ENCODE results near the gene PANK2.
"Not testable (repeated sequence)": the region's sequence is repeated elsewhere in the genome, so short reads cannot be mapped to it uniquely, and the experiment has no call there.

Gene PANK2

GRCh38 chr20:3901028-3901705, 12.0 kb downstream of the PANK2 start:
- no peak for DNase-seq (ENCODE audit: low spot score)

- no peak for DNase-seq (ENCODE audit: low spot score)
These were observed 12.7 kb downstream of the PANK2 start for GRCh38 chr20:3901706-3902440.

GRCh38 chr20:3902446-3902845, 13.3 kb downstream of the PANK2 start:
- DNase-seq (ENCODE audit: low spot score): no peak

DNA sequence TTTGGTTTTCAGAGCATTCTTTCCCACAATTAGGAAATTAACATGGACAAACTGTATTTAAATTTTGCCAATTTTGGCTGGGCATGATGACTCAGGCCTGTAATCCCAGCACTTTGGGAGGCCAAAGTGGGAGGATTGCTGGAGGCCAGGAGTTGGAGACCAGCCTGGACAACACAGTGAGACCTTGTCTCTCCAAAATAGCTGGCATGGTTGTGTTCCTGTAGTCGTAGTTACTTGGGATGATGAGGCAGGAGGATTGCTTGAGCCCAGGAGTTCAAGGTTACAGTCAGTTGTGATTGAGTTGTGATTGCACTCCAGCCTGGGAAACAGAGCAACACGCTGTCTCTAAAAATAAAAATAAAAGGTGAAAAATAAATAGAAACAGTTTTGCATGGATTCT, 15.0 kb downstream of the PANK2 start:
- no peak for DNase-seq (ENCODE audit: low spot score)

DNA sequence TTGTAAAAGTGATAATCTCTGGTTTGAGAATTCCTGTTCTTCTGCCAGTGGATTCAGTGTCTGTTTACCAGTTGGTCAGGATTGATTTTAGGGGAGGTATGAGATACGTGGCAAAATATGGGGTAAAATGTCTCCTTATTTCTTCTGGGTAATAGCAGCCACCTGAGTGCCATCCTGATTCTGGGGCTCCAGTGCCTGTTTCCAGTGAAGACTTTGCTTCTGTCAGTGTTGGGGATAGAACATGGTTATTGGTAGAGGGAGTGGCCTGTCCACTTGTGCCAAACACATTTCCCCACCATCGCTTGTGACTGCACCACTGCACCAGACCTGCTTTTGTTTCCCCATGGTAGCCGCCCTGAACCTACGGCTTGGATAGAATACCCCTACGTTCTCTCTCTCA, 15.7 kb downstream of the PANK2 start:
- no peak for DNase-seq (ENCODE audit: low spot score)

DNA sequence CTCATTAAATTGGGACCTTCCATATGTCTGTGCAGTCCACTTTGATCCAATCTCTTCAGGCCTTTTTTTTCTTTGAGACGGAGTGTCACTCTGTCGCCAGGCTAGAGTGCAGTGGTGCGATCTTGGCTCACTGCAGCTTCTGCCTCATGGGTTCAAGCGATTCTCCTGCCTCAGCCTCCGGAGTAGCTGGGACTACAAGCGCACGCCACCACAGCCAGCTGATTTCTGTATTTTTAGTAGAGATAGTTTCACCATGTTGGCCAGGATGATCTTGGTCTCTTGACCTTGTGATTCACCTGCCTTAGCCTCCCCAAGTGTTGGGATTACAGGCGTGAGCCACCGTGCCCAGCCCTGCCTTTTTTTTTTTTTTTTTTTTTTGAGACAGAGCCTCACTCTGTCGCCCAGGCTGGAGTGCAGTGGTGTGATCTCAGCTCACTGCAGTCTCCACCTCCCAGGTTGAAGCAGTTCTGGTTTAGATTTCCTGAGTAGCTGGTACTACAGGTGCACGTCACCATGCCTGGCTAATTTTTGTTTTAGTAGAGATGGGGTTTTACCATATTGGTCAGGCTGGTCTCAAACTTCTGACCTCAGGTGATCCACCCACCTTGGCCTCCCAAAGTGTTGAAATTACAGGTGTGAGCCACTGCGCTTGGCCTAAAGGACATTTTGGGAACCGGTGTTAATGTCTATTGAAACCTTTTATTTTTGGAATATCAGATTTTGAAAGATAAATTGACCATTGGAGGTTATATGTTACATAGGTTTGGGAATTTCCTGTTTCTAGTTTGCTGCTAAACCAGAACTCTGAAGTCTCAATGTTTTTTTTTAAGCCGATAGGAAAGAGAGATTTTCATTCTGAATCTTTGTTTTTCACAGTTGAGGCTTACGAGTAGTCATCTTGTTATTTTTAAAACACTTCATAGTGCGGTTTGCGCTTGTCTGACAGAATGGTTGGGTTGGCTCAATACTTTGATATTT, 17.8 kb downstream of the PANK2 start:
- not testable (repeated sequence) for DNase-seq (ENCODE audit: low spot score)

DNA sequence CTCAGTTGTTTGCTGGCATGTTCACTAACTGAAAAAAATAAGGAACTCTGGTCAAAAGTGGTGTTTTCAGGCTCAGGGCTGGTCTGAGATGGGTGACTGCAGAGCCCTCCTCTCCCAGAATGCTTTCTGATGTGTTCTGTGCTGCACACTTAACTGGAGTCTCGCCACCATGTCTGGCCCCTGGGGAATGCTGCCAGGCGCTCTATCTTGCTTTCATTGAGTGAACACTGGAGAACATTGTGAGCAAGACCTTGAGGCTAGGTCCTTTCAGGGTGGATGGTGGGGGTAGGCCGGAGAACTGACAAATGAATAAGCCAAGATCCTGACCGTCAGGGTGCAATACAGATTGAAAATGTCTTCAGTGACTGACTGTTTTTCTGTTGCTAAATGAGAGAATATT, 19.5 kb downstream of the PANK2 start:
- no peak for DNase-seq (ENCODE audit: low spot score)

- DNase-seq (ENCODE audit: low spot score): no peak
These were observed 20.8 kb downstream of the PANK2 start for GRCh38 chr20:3909952-3910366.

DNA sequence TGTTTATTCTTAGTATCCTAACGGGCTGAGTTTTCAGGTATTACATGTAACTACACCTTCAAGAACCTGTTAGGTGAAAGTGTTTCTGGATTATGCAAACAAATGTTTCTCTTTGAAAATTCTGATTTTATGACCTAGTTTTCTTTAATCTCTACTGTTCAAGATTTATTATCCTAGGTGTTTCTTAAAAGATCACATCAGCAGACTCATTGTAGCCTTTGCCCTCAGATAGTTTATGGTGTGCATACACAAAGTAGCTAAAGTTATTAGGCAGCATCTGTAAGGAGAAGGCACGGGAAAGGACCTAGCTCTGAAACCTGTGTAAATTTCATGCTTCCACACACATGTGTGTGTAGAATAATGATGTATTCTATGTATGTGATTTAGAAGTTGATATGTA, 21.7 kb downstream of the PANK2 start:
- no peak for DNase-seq (ENCODE audit: low spot score)

DNA sequence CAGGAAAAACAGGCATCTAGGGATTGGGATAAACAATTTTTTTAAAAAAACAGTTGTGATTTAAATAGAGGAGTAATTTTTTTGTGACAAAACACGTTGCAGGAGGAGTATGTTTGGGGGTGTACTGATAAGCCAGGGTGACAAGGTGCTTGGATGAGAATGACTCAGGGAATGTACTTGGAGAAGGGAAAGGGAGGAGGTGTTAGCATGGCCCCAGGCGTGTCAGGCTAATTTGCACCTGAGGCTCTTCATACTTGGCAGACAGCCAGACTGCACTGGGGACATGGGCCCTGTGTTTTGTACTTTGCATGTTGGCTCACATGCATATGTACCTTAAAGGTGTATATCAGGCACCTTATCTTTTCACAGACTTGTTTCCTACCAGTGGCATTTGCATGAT, 22.8 kb downstream of the PANK2 start:
- no peak for DNase-seq (ENCODE audit: low spot score)

DNA sequence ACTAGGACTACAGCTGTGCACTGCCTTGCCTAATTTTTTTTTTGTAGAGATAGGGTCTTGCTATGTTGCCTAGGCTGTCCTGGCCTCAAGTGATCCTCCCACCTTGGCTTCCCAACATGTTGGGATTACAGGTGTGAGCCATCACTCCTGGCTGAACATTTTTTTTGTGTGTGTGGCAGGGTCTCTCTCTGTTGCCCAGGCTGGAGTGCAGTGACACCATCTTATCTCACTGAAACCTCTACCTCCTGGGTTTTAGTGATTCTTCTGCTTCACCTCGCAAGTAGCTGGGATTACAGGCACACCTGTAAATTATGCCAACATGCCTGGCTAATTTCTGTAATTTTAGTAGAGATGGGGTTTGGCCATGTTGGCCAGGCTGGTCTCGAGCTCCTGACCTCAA, 25.3 kb downstream of the PANK2 start:
- DNase-seq (ENCODE audit: low spot score): no peak

- DNase-seq (ENCODE audit: low spot score): no peak
These were observed 26.5 kb downstream of the PANK2 start for GRCh38 chr20:3915691-3916090.

DNA sequence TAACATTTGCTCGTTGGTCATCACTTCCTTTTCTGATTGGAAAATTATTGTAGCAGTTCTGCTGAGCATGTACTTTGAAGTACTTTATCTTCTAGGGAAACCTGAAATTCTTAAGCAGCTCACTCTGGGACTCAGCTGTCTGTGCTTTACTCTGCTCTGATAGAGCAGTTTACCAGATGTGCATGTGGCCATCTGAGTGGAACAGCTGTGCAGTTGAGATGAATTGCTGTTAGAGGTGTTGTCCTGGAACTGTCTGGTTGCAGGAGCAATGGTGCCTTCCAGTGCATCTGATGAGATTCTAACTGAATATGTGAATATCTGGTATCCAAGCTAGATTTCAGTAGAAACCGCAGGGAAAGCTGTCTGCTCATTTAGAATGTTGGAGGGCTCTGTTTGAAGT, 27.2 kb downstream of the PANK2 start:
- no peak for DNase-seq (ENCODE audit: low spot score)

- peak; percentile 68 for DNase-seq (ENCODE audit: low spot score)
These were observed 30.2 kb downstream of the PANK2 start for GRCh38 chr20:3919352-3919751.

GRCh38 chr20:3922223-3922982, 33.2 kb downstream of the PANK2 start:
- no peak for DNase-seq (ENCODE audit: low spot score)

DNA sequence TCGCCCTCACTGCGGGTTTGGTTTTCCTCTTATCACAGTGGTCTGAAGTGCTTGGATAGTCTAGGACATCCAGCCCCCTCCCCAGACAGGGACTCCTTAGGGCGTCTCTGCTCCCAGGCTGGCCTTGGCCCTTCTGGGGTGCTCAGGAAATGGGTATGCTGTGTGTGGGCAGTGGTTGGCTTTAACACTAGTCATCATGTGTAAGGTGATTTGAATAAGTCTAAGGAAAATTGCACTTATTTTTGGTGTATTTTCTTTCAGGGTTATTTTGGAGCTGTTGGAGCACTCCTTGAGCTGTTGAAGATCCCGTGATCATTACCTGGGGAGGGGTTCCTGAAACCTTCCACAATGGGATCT, 33.8 kb downstream of the PANK2 start:
- DNase-seq (ENCODE audit: low spot score): no peak

- peak; percentile 69 for DNase-seq (ENCODE audit: low spot score)
These were observed 34.6 kb downstream of the PANK2 start for GRCh38 chr20:3923818-3924217.

DNA sequence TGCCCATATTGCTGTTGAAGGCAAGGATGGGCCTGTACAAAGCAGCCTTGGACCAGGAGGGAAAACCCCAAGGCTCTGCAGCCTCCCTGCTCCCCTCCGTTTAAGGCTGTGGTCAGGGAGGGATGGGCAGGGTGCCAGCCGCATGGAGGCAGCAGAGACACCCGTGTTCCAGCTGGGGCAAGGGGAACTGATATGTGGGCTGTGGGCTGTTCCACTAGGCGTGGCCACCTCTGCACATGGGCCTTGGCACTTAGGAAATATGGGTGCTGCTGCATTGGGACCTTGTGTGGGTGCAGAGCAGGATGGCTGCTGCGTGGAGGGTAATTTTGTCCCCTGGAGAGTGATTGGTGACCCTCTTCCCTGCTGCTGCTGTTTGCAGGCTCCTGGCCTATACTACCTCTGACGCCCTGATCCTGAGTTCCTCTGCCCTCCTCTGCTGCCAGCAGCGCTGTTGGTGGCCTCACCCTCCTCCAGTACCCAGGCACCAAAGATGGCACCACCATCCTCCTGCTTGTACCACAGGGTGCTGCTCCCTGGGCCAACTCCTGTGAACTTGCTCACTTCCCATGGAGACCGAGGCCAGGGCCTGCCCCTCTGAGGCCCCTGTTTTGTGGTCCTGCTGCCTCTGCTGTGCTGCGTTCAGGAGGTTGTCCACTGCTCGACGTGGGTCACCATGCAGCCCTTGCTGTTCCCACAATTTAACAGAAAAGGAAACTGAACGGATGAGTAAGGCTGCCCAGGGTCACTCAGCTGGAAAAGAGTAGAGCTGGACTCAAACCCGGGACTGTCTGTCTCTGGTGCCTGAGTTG, 35.3 kb downstream of the PANK2 start:
- DNase-seq (ENCODE audit: low spot score): no peak

GRCh38 chr20:3925113-3925695, 36.0 kb downstream of the PANK2 start:
- DNase-seq (ENCODE audit: low spot score): no peak

- DNase-seq (ENCODE audit: low spot score): no peak
These were observed 36.9 kb downstream of the PANK2 start for GRCh38 chr20:3925899-3926638.

Measured in GM03348 (cell line).